NCI-H187 (cell line): ENCODE data around the gene CCDC88B.
"Not testable (repeated sequence)": the region's sequence is repeated elsewhere in the genome, so short reads cannot be mapped to it uniquely, and the experiment has no call there.

Experiments
- DNase-seq, 2 experiments: peaks; one replicate each; lab custom pipeline; 2025; lab: John Stamatoyannopoulos, UW

CCDC88B gene

GRCh38 chr11:64304316-64305072 lies 35.5 kb upstream of the CCDC88B start:
- DNase-seq = peak; percentile 85 to 94

GRCh38 chr11:64305075-64305690 lies 34.8 kb upstream of the CCDC88B start, which contains the start of gene ESRRA:
Gene ESRRA, plus strand, starts transcription at chr11:64305524. Its CDS starts 1,656 bp downstream, at chr11:64307180.
- peak; percentile 94 to 100 for DNase-seq

- no peak for DNase-seq
Measured at GRCh38 chr11:64305691-64306562, 34.1 kb upstream of the CCDC88B start.

GRCh38 chr11:64306563-64306875 lies 33.5 kb upstream of the CCDC88B start:
- DNase-seq = no peak

- no peak for DNase-seq
Measured at GRCh38 chr11:64306876-64307622, 33.0 kb upstream of the CCDC88B start.

- DNase-seq = not testable (repeated sequence)
Measured at GRCh38 chr11:64307795-64308194, 32.2 kb upstream of the CCDC88B start.

GRCh38 chr11:64312947-64313346 lies 27.1 kb upstream of the CCDC88B start:
- DNase-seq = no peak

GRCh38 chr11:64313491-64314145 lies 26.4 kb upstream of the CCDC88B start:
- DNase-seq = no peak

- DNase-seq = no peak
Measured at GRCh38 chr11:64314146-64314804, 25.7 kb upstream of the CCDC88B start.

GRCh38 chr11:64314805-64315561 lies 25.0 kb upstream of the CCDC88B start:
- no peak for DNase-seq

GRCh38 chr11:64315667-64316526 lies 24.1 kb upstream of the CCDC88B start:
- not testable (repeated sequence) for DNase-seq

GRCh38 chr11:64316672-64317324 lies 23.2 kb upstream of the CCDC88B start:
- no peak for DNase-seq

GRCh38 chr11:64317325-64317960 lies 22.6 kb upstream of the CCDC88B start, which contains the start of gene TRMT112:
Gene TRMT112, minus strand, starts transcription at chr11:64317559. Its CDS starts 33 bp downstream, at chr11:64317526.
- DNase-seq = peak; percentile 84 to 90

- DNase-seq = peak; percentile 85 to 93
Measured at GRCh38 chr11:64317961-64318765, 21.8 kb upstream of the CCDC88B start, which contains the start of gene PRDX5. Gene PRDX5, plus strand, starts transcription at chr11:64318121. Its CDS starts 95 bp downstream, at chr11:64318216.

- no peak for DNase-seq
Measured at GRCh38 chr11:64318766-64319761, 20.9 kb upstream of the CCDC88B start.

GRCh38 chr11:64320556-64320955 lies 19.4 kb upstream of the CCDC88B start:
- DNase-seq = no peak
